ENCODE measurements around the gene ANGPTL5.

The ANGPTL5 gene

GRCh38 chr11:101885631-101886030 is 30.7 kb downstream of the ANGPTL5 start:
- DNase-seq (ENCODE audit: low read depth) = no peak

- DNase-seq (ENCODE audit: low read depth) = no peak
Measured at GRCh38 chr11:101881586-101881985, 34.7 kb downstream of the ANGPTL5 start.

GRCh38 chr11:101880222-101880621 is 36.1 kb downstream of the ANGPTL5 start:
- DNase-seq (ENCODE audit: low read depth) = peak; percentile 82

DNA sequence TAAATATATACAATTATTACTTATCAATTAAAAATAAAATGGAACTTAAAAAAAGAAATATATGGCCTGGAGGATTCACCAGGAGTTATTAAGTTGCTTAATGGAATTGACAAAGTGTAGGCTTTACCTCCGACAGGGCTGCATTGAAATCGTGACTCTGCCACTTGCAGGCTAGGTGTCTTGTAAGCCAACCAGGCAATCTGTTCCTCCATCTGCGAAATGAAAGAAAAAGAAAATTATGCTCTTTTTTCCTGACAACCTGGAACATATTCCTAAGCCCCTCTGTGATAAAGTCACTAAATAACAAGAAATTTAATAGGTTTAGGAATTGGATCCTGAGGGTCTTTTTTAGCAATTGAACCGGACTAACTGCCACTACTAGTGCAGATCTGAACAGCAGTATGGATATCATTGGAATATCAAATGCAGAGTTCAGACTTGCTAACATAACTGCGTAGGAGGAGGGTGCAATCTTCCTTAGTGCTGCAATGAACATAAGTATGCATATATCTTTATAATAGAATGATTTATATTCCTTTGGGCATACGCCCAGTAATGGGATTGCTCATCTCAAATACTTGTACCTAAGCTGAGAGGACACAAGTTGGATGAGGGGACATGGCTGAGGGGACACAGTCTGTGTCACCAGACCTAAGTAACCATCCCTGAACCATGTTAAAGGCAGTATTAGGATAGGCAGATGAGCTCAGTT is 44.0 kb downstream of the ANGPTL5 start:
- DNase-seq (ENCODE audit: low read depth) = no peak

DNA sequence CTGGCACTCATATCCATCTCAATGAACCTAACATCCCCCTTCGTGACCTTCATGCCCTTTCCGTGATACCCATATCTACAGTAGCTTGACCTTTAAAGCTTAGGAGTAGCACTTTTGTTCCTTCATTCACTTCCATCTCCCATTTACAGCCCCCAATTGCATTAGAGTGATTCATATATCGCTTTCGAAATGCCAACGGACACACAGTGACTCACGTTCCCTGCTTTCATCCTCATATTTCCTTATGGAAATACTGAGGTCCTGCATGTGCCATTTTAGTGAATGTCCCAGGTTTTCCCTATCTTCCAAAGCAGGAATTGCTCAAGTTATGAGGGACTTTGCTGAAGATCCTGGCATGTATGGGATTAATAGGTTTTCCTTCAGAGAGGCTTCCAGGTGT is 45.8 kb downstream of the ANGPTL5 start:
- DNase-seq (ENCODE audit: low read depth) = peak; percentile 93

GRCh38 chr11:101867951-101868350 is 48.4 kb downstream of the ANGPTL5 start:
- peak; percentile 20 for DNase-seq (ENCODE audit: low read depth)

- peak; percentile 92 for DNase-seq (ENCODE audit: low read depth)
Measured at GRCh38 chr11:101866619-101867491, 49.5 kb downstream of the ANGPTL5 start.

DNA sequence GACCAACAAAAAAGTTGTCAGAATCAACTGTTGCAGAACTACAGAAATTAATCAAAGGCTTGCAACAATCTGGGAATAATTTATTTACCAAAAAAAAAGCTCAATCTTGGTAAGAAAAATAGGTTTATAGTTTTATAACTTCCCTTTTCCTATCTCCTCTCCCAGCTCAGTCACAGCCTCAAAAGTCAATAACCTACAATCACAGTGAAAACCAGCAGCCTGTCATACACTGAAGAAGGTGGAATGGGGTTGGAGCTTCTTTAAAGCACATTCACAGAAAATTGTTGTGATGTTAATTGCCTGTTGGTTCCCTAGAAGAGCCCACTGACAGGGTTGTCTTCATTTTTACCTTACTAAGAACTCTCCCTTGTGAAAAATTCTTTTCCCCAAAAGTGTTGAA is 52.2 kb downstream of the ANGPTL5 start:
- no peak for DNase-seq (ENCODE audit: low read depth)

GRCh38 chr11:101863361-101863760 is 53.0 kb downstream of the ANGPTL5 start:
- peak; percentile 85 for DNase-seq (ENCODE audit: low read depth)

DNA sequence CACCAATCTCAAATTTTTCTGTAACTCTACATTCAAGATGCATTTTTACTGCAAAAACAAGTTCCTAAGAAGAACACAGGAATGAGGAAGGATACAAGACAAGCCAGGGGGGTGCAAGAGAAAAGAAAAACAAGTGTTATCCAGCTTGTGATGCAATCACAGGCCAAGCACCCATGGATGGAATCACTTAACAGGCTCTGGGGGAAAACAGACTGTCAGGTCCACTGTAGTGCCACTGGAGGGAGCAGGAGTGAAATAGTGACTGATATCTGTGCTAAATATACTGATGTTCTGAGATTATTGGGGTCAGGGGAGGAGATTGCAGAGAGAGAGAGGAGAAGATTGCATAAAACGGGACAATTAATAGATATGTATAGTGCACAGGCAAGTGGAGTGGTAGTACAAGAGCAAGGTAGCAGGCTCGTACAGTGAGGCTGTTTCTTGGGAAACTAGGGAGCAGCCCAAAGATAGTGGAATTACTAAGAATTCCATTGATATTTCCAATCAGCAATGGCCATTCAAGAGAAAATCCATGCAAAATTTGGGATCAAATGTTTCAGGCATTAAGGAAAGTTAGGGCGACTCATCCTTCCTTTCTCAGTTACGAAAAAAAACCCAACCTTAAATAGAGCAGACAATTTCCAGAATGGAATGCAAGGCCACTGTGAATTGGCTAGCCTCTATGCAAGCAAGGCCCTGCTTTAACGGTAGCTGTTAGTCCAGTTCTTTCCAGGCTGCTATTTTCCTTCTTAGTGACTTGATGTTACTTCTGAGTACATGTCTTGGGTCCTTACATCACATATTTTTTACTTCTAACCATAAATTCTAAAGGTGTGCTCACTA is 53.7 kb downstream of the ANGPTL5 start:
- peak; percentile 79 for DNase-seq (ENCODE audit: low read depth)

- DNase-seq (ENCODE audit: low read depth) = peak; percentile 81
Measured at GRCh38 chr11:101860696-101861427, 55.5 kb downstream of the ANGPTL5 start.

GRCh38 chr11:101852260-101852659 is 64.1 kb downstream of the ANGPTL5 start:
- peak; percentile 24 for DNase-seq (ENCODE audit: low read depth)

DNA sequence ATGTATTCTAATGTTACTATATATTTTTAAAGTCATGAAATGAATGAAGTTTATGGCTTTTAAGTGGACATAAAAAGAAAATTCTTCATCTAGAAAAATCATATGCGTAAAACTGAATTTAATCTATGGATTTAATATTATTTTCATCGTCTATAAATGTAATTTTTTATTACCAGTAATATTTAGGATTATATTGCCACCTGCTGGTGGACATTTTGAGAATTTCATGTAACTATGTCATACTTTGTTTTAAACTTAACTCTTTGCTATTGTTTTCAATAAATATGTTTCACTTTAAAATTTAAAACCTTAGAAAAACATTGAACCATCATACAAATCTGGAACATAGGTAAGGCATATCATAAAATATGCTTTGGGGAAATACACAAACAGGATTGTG is 68.1 kb downstream of the ANGPTL5 start:
- peak; percentile 58 for DNase-seq (ENCODE audit: low read depth)

GRCh38 chr11:101844608-101845007 is 71.7 kb downstream of the ANGPTL5 start:
- no peak for DNase-seq (ENCODE audit: low read depth)

DNA sequence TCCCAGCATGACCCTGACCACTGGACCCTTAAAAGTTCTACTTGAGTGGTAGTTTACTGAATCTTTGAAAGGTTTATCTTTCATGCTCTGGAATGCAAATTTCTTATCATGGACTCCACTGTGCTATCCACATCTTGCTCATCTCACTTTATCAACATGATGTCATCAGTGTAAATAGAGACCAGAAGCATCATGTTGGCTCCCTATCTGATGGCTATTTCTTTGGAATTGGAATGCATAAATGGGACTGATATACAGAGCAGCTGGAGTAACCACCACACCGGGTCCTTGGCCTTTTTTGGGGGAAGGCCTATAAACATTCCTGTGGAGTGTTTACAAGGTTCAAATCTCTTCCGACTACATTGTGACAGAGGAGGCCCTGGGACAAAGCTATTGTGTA is 75.6 kb downstream of the ANGPTL5 start:
- DNase-seq (ENCODE audit: low read depth) = no peak
